Panc1 (cell line): Measurements from ENCODE around the gene FUT8. TPM values are rescaled to one million over a fixed set of nuclear protein-coding genes. Genes with fewer than 3 reads are reported as not detected.
"Not testable (repeated sequence)": the region's sequence is repeated elsewhere in the genome, so short reads cannot be mapped to it uniquely, and the experiment has no call there.

ENCODE experiments used
- ATAC-seq: fragments of 200-7000 bp; cut with Tn5 transposase; 2 replicates; pipeline ENCODE4 v1.9.1; 2020; ENCODE audit warnings: mild to moderate bottlenecking, moderate library complexity
- BruUV-seq: library from RNA; stranded (reverse); fragments of 400-500 nt; replicated peaks from 2 replicates; lab custom pipeline; 2021; lab: Mats Ljungman, UMichigan
- CTCF ChIA-PET: fragments of 300-600 bp; sonication (Branson Sonifier 250); formaldehyde crosslinking; loops from one replicate; lab custom pipeline; 2022; ENCODE audit warnings: antibody characterized with exemption; lab: Charles Lee
- POLR2A ChIA-PET: fragments of 300-600 bp; sonication (Branson Sonifier 250); formaldehyde crosslinking; loops from one replicate; lab custom pipeline; 2022; ENCODE audit warnings: antibody characterized with exemption; lab: Charles Lee
- DNase-seq: peaks from one replicate; pipeline ENCODE4 v3.0.0-alpha.2; 2010; ENCODE audit warnings: low read depth, low spot score
- H3K27ac ChIP-seq: 2 replicates; pipeline ENCODE4 v1.5.1; 2011; ENCODE audit warnings: mild to moderate bottlenecking, low read length, inconsistent platforms
- H3K27me3 ChIP-seq: fragments of 200-500 bp; sonication (Bioruptor generic); 2 replicates; pipeline ENCODE4 v1.6.0; 2014; ENCODE audit warnings: low read length, inconsistent platforms; ENCODE audit not compliant: control insufficient read depth, insufficient read depth
- H3K36me3 ChIP-seq: fragments of 200-500 bp; sonication (Bioruptor generic); 2 replicates; pipeline ENCODE4 v1.5.1; 2014; ENCODE audit warnings: inconsistent platforms, mild to moderate bottlenecking, low read length, moderate library complexity; ENCODE audit not compliant: control insufficient read depth, insufficient read depth
- H3K4me1 ChIP-seq: 2 replicates; pipeline ENCODE4 v1.5.1; 2011; ENCODE audit warnings: inconsistent platforms, mild to moderate bottlenecking, low read length, moderate library complexity; ENCODE audit not compliant: control insufficient read depth, insufficient read depth
- H3K4me3 ChIP-seq, 2 experiments: 2 replicates each; pipeline ENCODE4 v1.5.1; 2011 to 2012; ENCODE audit warnings: low read depth in 2 of 2, low read length in 2 of 2, mild to moderate bottlenecking in 2 of 2, inconsistent platforms in 1 of 2, moderate library complexity in 1 of 2
- H3K9me3 ChIP-seq: fragments of 200-500 bp; sonication (Bioruptor generic); 2 replicates; pipeline ENCODE4 v1.5.1; 2014; ENCODE audit warnings: low read depth, mild to moderate bottlenecking, inconsistent platforms, low read length, moderate library complexity; ENCODE audit not compliant: control insufficient read depth, insufficient read depth
- POLR2AphosphoS5 ChIP-seq: IDR thresholded peaks from 2 replicates; pipeline ENCODE4 v1.6.1; 2012; ENCODE audit warnings: mild to moderate bottlenecking, low read depth, low read length, moderate library complexity
- SIN3A ChIP-seq: IDR thresholded peaks from 2 replicates; pipeline ENCODE4 v1.6.1; 2012; ENCODE audit warnings: low read depth, mild to moderate bottlenecking, low read length, moderate library complexity, borderline replicate concordance; ENCODE audit not compliant: insufficient read depth
- TCF7L2 ChIP-seq: IDR thresholded peaks from 2 replicates; pipeline ENCODE4 v1.6.1; 2011; ENCODE audit warnings: mild to moderate bottlenecking, low read depth, low read length, inconsistent platforms
- in situ Hi-C: cut with HindIII; loops from 2 replicates; pipeline ENCODE4 v1.10.0; 2016; ENCODE audit warnings: low sequenced_read_pairs, low pct_unique_long_range_greater_than_20kb
- intact Hi-C: fragments of 100-400 bp; cut with micrococcal nuclease; formaldehyde crosslinking; loops from one replicate; pipeline ENCODE4 v1.10.0; 2022; ENCODE audit not compliant: unreplicated experiment
- total RNA-seq: library from RNA; stranded (reverse); gene quantifications from one replicate; pipeline ENCODE4 v1.2.1, GENCODE V29; 2021; ENCODE audit not compliant: unreplicated experiment
- TF ChIP-seq, protein P1 (sequence below): fragments of 450-650 bp; IDR thresholded peaks from 2 replicates; pipeline ENCODE4 v1.5.1; 2017; ENCODE audit warnings: mild to moderate bottlenecking
- TF ChIP-seq, protein P2 (sequence below), 2 experiments: IDR thresholded peaks; 2 replicates each; pipeline ENCODE4 v1.6.1; 2011 to 2012; ENCODE audit warnings: low read depth in 2 of 2, control low read depth in 1 of 2, low read length in 1 of 2, mild to moderate bottlenecking in 1 of 2, moderate library complexity in 1 of 2; ENCODE audit not compliant: insufficient read depth in 1 of 2

FUT8 gene
- total RNA-seq, 1 experiment from 2014 or later, result 31.4 TPM

DNA sequence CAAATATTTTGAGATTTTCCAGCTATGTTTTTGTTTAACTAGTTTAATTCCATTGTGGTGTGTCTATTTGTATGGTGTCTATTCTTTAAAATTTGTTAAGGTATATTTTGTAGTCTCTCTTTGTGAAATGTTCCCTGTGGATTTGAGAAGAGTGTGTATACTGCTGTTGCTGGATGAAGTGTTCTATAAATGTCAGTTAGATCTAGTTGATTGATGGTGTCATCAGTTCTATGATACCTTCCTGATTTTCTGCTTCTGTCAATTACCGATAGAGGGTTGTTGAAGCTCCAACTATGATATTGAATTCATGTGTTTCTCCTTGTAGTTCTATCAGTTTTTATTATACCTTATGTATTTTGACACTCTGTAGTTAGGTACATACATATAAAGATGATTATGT is 53.1 kb downstream of the FUT8 start:
- Histone ChIP-seq H3K27me3 (no peaks in the 10 kb centered on the region), H3K27ac (no peak overlapping the region), H3K4me1 (no peaks in the 10 kb centered on the region), H3K36me3 (no peaks in the 10 kb centered on the region), H3K9me3 (no peaks in the 10 kb centered on the region), H3K4me3 (no peak overlapping the region)
- ChIA-PET CTCF (no interaction called here), POLR2A (no interaction called here)
- BruUV-seq, result no TSS peak
- in situ Hi-C loops, result no loop called here
- no peak for DNase-seq
- no peak for ATAC-seq
- TF ChIP-seq POLR2AphosphoS5, result no peak
- TF ChIP-seq TCF7L2, result no peak
- TF ChIP-seq, protein P1, sequence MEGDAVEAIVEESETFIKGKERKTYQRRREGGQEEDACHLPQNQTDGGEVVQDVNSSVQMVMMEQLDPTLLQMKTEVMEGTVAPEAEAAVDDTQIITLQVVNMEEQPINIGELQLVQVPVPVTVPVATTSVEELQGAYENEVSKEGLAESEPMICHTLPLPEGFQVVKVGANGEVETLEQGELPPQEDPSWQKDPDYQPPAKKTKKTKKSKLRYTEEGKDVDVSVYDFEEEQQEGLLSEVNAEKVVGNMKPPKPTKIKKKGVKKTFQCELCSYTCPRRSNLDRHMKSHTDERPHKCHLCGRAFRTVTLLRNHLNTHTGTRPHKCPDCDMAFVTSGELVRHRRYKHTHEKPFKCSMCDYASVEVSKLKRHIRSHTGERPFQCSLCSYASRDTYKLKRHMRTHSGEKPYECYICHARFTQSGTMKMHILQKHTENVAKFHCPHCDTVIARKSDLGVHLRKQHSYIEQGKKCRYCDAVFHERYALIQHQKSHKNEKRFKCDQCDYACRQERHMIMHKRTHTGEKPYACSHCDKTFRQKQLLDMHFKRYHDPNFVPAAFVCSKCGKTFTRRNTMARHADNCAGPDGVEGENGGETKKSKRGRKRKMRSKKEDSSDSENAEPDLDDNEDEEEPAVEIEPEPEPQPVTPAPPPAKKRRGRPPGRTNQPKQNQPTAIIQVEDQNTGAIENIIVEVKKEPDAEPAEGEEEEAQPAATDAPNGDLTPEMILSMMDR, result no peak
- no peak for TF ChIP-seq SIN3A
- TF ChIP-seq, protein P2, sequence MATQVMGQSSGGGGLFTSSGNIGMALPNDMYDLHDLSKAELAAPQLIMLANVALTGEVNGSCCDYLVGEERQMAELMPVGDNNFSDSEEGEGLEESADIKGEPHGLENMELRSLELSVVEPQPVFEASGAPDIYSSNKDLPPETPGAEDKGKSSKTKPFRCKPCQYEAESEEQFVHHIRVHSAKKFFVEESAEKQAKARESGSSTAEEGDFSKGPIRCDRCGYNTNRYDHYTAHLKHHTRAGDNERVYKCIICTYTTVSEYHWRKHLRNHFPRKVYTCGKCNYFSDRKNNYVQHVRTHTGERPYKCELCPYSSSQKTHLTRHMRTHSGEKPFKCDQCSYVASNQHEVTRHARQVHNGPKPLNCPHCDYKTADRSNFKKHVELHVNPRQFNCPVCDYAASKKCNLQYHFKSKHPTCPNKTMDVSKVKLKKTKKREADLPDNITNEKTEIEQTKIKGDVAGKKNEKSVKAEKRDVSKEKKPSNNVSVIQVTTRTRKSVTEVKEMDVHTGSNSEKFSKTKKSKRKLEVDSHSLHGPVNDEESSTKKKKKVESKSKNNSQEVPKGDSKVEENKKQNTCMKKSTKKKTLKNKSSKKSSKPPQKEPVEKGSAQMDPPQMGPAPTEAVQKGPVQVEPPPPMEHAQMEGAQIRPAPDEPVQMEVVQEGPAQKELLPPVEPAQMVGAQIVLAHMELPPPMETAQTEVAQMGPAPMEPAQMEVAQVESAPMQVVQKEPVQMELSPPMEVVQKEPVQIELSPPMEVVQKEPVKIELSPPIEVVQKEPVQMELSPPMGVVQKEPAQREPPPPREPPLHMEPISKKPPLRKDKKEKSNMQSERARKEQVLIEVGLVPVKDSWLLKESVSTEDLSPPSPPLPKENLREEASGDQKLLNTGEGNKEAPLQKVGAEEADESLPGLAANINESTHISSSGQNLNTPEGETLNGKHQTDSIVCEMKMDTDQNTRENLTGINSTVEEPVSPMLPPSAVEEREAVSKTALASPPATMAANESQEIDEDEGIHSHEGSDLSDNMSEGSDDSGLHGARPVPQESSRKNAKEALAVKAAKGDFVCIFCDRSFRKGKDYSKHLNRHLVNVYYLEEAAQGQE (IDR thresholded peaks at IDR 0.05; ENCODE audit: insufficient read depth in 1 of 2, low read depth in 2 of 2, low read length in 1 of 2), result no peak
- intact Hi-C loops, result no loop called here

GRCh38 chr14:65467926-65468325 is 55.4 kb downstream of the FUT8 start:
- H3K36me3 ChIP-seq, CTCF ChIA-PET, DNase-seq, H3K4me1 ChIP-seq, H3K9me3 ChIP-seq, H3K27ac ChIP-seq, in situ Hi-C loops, H3K4me3 ChIP-seq, intact Hi-C loops, POLR2A ChIA-PET, ATAC-seq, H3K27me3 ChIP-seq, BruUV-seq: not testable (repeated sequence)

- H3K27me3 ChIP-seq, result no peaks in the 10 kb centered on the region
- no peak overlapping the region for H3K4me3 ChIP-seq
- TF ChIP-seq POLR2AphosphoS5 (no peak), TCF7L2 (no peak), SIN3A (no peak)
- TF ChIP-seq, protein P1, result no peak
- TF ChIP-seq, protein P2 (IDR thresholded peaks at IDR 0.05; ENCODE audit: insufficient read depth in 1 of 2, low read depth in 2 of 2, low read length in 1 of 2), result no peak
- BruUV-seq, result no TSS peak
- ChIA-PET CTCF (no interaction called here), POLR2A (no interaction called here)
- H3K36me3 ChIP-seq, result no peaks in the 10 kb centered on the region
- intact Hi-C loops (no loop called here), in situ Hi-C loops (no loop called here)
- DNase-seq (no peak), ATAC-seq (no peak)
- H3K9me3 ChIP-seq, result no peaks in the 10 kb centered on the region
- no peak overlapping the region for H3K27ac ChIP-seq
- no peaks in the 10 kb centered on the region for H3K4me1 ChIP-seq
Measured at GRCh38 chr14:65469903-65470302, 57.4 kb downstream of the FUT8 start.
